Naive B cell (primary cell): ENCODE results near the gene NFIA. TPM values are rescaled to one million over a fixed set of nuclear protein-coding genes. Genes with fewer than 3 reads are reported as not detected.
"Not testable (repeated sequence)": the region's sequence is repeated elsewhere in the genome, so short reads cannot be mapped to it uniquely, and the experiment has no call there.

Source experiments
- ATAC-seq, 2 donors: fragments of 150-1000 bp; cut with Tn5 transposase; 2 replicates each; pipeline ENCODE4 v1.10.0; 2021; ENCODE audit warnings: low read depth in 2 of 2, mild to moderate bottlenecking in 2 of 2, moderate library complexity in 2 of 2
- DNase-seq: peaks from one replicate; pipeline ENCODE4 v3.0.0; 2022
- H3K27ac Mint-ChIP-seq, 6 donors: one replicate each; pipeline ENCODE4 v1.8.0; 2020 to 2022; ENCODE audit warnings: mild to moderate bottlenecking in 6 of 6, mixed read lengths in 6 of 6, moderate library complexity in 5 of 6, inconsistent platforms in 2 of 6
- H3K27me3 Mint-ChIP-seq, 3 donors: one replicate each; pipeline ENCODE4 v1.8.0; 2021 to 2022; ENCODE audit warnings: mixed read lengths in 3 of 3, mild to moderate bottlenecking in 1 of 3
- H3K36me3 Mint-ChIP-seq, 2 donors: one replicate each; pipeline ENCODE4 v1.8.0; 2020 to 2022; ENCODE audit warnings: mixed read lengths in 2 of 2, inconsistent platforms in 1 of 2, mild to moderate bottlenecking in 1 of 2
- H3K4me1 Mint-ChIP-seq, 3 donors: one replicate each; pipeline ENCODE4 v1.8.0; 2020 to 2022; ENCODE audit warnings: mixed read lengths in 3 of 3, inconsistent platforms in 1 of 3, mild to moderate bottlenecking in 1 of 3, moderate library complexity in 1 of 3
- H3K4me3 Mint-ChIP-seq, 8 donors: one replicate each; pipeline ENCODE4 v1.8.0; 2020 to 2022; ENCODE audit warnings: mild to moderate bottlenecking in 8 of 8, mixed read lengths in 8 of 8, moderate library complexity in 8 of 8, inconsistent platforms in 2 of 8
- H3K9me3 Mint-ChIP-seq, 7 donors: one replicate each; pipeline ENCODE4 v1.8.0; 2020 to 2022; ENCODE audit warnings: mixed read lengths in 7 of 7, mild to moderate bottlenecking in 5 of 7, inconsistent platforms in 2 of 7, moderate library complexity in 1 of 7
- polyA plus RNA-seq, 6 donors: library from polyadenylated mRNA; unstranded; fragments of 300-500 nt; fragmentation: Illumina TruSeq; gene quantifications; one replicate each; pipeline ENCODE4 v1.2.3, GENCODE V29; 2021; ENCODE audit warnings: low read depth in 6 of 6

Gene NFIA
- polyA plus RNA-seq, 6 donors from 2014 or later, result 0.77 to 5.7 (median 1.4) TPM

DNA sequence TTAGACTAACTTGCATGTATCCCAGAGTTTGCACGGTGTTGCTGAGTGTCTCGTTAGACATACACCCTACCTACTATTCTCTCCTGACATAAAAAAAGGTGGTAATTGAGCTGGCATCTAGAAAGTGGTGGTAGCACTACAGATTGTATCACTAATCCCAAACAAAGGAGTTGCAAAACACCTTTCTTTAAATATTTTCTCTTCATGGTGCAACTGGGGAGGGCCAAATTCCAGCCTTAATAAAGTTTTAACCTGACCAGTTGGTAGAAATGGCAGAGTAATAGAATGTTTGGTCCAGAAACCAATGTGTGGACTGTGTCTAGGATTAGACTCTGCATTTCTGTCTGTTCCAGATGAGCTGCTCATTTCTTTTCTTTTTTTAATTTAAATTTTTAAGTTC, 40.0 kb downstream of the NFIA start:
- Mint-ChIP-seq H3K36me3 (no peaks in the 10 kb centered on the region), H3K4me1 (no peaks in the 10 kb centered on the region), H3K4me3 (no peak overlapping the region), H3K27me3 (peaks cover 0 to 22% (median 5%) of the 10 kb centered on the region in 3 donors), H3K9me3 (no peaks in the 10 kb centered on the region), H3K27ac (no peak overlapping the region)
- ATAC-seq (no peak), DNase-seq (no peak)

- ATAC-seq (no peak), DNase-seq (no peak)
- H3K4me3 Mint-ChIP-seq, result no peak overlapping the region
- no peaks in the 10 kb centered on the region for H3K9me3 Mint-ChIP-seq
- no peaks in the 10 kb centered on the region for H3K4me1 Mint-ChIP-seq
- no peaks in the 10 kb centered on the region for H3K36me3 Mint-ChIP-seq
- H3K27me3 Mint-ChIP-seq, result peaks cover 0 to 18% (median 5%) of the 10 kb centered on the region in 3 donors
- H3K27ac Mint-ChIP-seq, result no peak overlapping the region
These were observed 41.0 kb downstream of the NFIA start for GRCh38 chr1:61123326-61123725.

DNA sequence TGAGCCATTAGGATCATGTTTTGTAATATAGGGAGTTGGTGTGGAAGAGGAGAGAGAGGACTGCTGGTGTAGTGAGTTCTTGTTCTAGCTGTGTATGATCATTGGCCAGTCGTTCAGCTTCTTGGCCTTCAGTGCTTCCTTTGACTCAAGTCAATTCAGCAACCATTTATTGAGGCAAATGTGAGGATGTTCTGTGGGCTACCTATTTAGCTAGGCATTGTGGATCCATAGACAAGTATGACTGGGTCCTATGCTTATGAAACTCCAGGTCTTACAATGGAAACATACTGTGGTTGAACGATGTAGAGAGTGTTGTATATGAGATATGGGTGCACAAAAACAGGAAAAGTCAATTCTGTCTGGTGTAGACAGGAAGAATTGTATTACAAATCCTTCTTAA, 41.7 kb downstream of the NFIA start:
- H3K4me1 Mint-ChIP-seq, result no peaks in the 10 kb centered on the region
- DNase-seq (no peak), ATAC-seq (no peak)
- H3K27me3 Mint-ChIP-seq, result peaks cover 0 to 14% (median 9%) of the 10 kb centered on the region in 3 donors
- H3K27ac Mint-ChIP-seq, result no peak overlapping the region
- H3K9me3 Mint-ChIP-seq, result no peaks in the 10 kb centered on the region
- H3K4me3 Mint-ChIP-seq, result no peak overlapping the region
- H3K36me3 Mint-ChIP-seq, result no peaks in the 10 kb centered on the region

- no peaks in the 10 kb centered on the region for H3K9me3 Mint-ChIP-seq
- no peaks in the 10 kb centered on the region for H3K4me1 Mint-ChIP-seq
- no peak for DNase-seq
- peaks cover 0 to 14% (median 9%) of the 10 kb centered on the region in 3 donors for H3K27me3 Mint-ChIP-seq
- ATAC-seq, result no peak
- H3K4me3 Mint-ChIP-seq, result no peak overlapping the region
- H3K27ac Mint-ChIP-seq, result no peak overlapping the region
- no peaks in the 10 kb centered on the region for H3K36me3 Mint-ChIP-seq
These were observed 42.3 kb downstream of the NFIA start for GRCh38 chr1:61124696-61125095.

GRCh38 chr1:61125263-61125662, 42.9 kb downstream of the NFIA start:
- Mint-ChIP-seq H3K9me3 (no peaks in the 10 kb centered on the region), H3K36me3 (no peaks in the 10 kb centered on the region), H3K27me3 (peaks cover 0 to 14% (median 9%) of the 10 kb centered on the region in 3 donors), H3K27ac (no peak overlapping the region), H3K4me3 (no peak overlapping the region), H3K4me1 (no peaks in the 10 kb centered on the region)
- ATAC-seq, result no peak
- DNase-seq, result no peak

DNA sequence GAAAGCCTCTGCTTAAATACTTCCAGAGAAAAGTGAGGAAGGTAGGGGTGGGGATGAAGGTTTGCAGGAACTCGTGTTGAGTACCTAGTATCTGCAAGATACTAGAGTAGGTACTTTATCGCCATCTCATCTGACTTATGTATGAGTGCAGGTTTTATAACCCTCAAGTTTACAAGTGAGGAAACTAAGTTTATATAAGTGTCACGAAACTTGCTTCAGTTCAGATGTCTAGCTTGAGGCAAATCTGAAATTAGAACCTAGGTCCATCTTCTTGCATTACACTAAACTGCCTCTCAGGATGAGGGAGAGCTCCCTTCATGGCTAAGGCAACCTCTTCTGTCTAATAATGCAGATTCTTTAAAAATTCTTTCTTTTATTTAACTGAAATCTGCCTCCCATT, 43.5 kb downstream of the NFIA start:
- no peaks in the 10 kb centered on the region for H3K36me3 Mint-ChIP-seq
- H3K4me3 Mint-ChIP-seq, result no peak overlapping the region
- no peak overlapping the region for H3K27ac Mint-ChIP-seq
- ATAC-seq (no peak), DNase-seq (no peak)
- no peaks in the 10 kb centered on the region for H3K9me3 Mint-ChIP-seq
- no peaks in the 10 kb centered on the region for H3K4me1 Mint-ChIP-seq
- H3K27me3 Mint-ChIP-seq, result peaks cover 0 to 14% (median 9%) of the 10 kb centered on the region in 3 donors

GRCh38 chr1:61126843-61127242, 44.5 kb downstream of the NFIA start:
- ATAC-seq, H3K36me3 Mint-ChIP-seq, H3K4me3 Mint-ChIP-seq, H3K4me1 Mint-ChIP-seq, DNase-seq, H3K27ac Mint-ChIP-seq, H3K9me3 Mint-ChIP-seq: not testable (repeated sequence)
- peaks cover 0 to 14% (median 9%) of the 10 kb centered on the region in 3 donors for H3K27me3 Mint-ChIP-seq

DNA sequence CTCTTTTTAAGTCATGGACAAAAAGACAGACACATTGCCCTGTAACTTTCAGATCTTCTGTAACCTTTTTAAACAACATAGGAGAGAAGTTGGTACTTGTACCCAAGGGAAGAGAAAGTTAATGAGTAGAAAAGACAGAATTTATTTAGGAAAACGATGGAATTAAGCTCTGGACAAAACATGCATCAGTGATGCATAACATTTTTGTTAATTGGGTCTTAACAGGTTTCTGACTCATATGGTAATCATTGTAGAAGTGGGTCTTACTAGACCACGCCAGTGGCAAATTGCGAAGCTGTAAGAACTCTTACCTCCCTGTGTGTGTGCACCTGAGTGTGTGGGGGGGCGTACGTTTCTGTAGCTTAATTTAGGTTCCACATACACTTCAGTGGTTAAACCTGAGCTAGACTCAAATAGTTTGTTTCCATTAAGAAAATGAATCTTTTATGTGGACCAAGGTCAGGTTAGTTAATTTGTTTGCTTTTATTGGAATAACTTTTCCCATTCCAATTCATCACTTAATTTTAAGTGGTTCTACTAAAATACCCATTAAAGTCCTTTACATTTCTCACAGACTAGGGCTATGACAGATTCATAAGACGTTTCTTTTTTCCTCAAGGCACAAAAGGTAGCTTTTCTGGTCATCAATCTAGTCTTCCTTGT, 48.1 kb downstream of the NFIA start:
- H3K4me1 Mint-ChIP-seq, result no peaks in the 10 kb centered on the region
- DNase-seq (no peak), ATAC-seq (no peak)
- no peak overlapping the region for H3K27ac Mint-ChIP-seq
- H3K4me3 Mint-ChIP-seq, result no peak overlapping the region
- H3K27me3 Mint-ChIP-seq, result peaks cover 5 to 11% (median 10%) of the 10 kb centered on the region in 3 donors
- no peaks in the 10 kb centered on the region for H3K36me3 Mint-ChIP-seq
- no peaks in the 10 kb centered on the region for H3K9me3 Mint-ChIP-seq

DNA sequence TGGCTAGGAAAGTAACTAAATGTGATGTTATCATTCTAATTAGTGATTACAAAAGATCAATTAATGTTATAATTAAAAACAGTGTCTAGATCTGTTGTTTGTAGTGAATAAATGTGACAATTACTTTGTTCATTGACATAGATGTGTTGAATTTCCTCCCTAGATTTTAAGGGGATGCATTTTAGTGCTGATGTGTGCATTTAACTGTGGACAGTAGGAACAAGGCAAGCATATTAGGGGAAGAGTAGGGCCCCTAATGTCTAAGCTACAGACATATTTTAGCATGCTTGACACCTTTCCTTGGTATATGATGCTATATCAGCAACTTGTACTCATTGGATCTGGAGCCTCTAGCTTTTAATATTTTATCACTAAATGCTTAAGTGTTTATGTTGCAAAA, 48.9 kb downstream of the NFIA start:
- Mint-ChIP-seq H3K27ac (no peak overlapping the region), H3K9me3 (no peaks in the 10 kb centered on the region), H3K36me3 (no peaks in the 10 kb centered on the region), H3K4me1 (no peaks in the 10 kb centered on the region), H3K4me3 (no peak overlapping the region), H3K27me3 (peaks cover 5 to 11% (median 8%) of the 10 kb centered on the region in 3 donors)
- no peak for ATAC-seq
- DNase-seq, result no peak

DNA sequence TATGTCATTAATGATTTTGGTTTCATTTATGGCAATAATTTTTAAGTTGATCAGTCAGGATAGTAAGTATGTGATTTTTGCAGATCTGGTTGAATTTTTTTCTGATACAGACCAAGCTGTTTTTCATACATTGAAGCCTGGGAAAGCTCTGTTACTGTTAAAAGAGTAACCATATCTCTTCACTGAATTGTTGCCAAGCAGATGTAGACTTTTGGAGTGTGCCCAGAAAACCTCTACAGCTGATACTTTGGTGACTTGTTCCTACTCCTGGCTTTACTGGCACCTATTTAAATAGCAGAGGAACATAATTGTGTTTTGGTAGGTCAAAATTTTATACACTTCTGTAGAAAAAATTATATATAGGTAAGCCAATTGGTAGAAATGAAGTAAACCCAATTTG, 49.4 kb downstream of the NFIA start:
- no peak for DNase-seq
- H3K4me3 Mint-ChIP-seq, result no peak overlapping the region
- no peak overlapping the region for H3K27ac Mint-ChIP-seq
- H3K27me3 Mint-ChIP-seq, result peaks cover 5 to 11% (median 8%) of the 10 kb centered on the region in 3 donors
- no peaks in the 10 kb centered on the region for H3K9me3 Mint-ChIP-seq
- no peaks in the 10 kb centered on the region for H3K36me3 Mint-ChIP-seq
- no peak for ATAC-seq
- H3K4me1 Mint-ChIP-seq, result no peaks in the 10 kb centered on the region

DNA sequence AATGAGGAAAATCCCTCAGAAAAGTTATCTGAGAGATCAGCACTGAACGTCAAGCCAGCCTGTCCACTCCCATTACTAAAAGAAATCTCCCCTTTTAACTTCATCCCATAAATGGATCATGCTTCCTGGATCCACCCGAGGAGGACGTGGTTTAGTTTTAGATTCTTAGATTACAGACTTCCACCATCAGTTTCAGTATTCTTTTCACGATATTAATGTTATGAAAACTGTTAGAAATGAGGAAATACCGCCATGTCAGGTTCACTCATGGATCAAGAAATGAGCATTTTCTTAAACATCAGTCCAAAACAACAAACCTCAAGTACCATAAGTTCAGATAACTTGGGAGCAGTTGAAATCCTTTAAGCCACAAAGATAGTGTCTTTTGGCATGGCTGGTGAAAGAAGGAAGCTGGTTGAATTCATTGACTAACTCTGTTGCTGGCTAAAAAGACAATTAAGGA, 49.8 kb downstream of the NFIA start:
- H3K36me3 Mint-ChIP-seq, result no peaks in the 10 kb centered on the region
- no peaks in the 10 kb centered on the region for H3K4me1 Mint-ChIP-seq
- no peak overlapping the region for H3K27ac Mint-ChIP-seq
- ATAC-seq (no peak), DNase-seq (no peak)
- H3K9me3 Mint-ChIP-seq, result no peaks in the 10 kb centered on the region
- H3K27me3 Mint-ChIP-seq, result peaks cover 5 to 11% (median 8%) of the 10 kb centered on the region in 3 donors
- H3K4me3 Mint-ChIP-seq, result no peak overlapping the region

DNA sequence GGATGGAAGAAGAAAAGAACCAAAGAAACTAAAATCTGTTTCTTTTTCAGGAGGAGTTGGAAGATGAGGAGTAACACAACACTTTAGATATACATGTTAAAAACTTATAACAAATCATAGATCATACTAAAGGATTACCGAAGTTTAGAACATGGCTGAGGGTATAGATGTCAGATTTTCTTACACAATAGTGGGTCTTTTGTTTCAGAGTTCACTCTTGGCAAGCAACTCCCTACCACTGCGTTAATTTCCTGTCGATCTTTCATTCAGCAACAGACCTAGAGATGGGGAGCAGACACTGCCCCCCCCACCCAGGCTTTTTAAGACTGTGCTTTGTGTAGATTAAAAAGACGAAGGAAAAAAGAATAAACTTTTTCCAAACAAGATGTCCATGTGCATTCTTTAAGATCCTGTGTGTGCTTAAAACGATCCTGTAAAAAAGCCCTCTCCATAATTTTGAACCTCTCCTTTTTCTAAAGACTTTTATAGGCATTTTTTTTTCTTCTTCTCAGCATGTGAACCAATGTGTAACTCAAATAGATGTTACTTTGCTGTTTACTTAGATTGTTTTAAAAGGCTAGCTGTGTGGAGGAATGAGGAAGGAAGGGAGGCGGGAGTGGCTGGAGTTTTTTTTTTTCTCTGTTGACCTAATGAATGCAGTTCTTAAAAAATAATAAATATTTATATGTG, 50.4 kb downstream of the NFIA start:
- Mint-ChIP-seq H3K27ac (no peak overlapping the region), H3K4me3 (no peak overlapping the region), H3K4me1 (no peaks in the 10 kb centered on the region), H3K9me3 (no peaks in the 10 kb centered on the region), H3K27me3 (peaks cover 5 to 11% (median 8%) of the 10 kb centered on the region in 3 donors), H3K36me3 (no peaks in the 10 kb centered on the region)
- DNase-seq, result no peak
- no peak for ATAC-seq

DNA sequence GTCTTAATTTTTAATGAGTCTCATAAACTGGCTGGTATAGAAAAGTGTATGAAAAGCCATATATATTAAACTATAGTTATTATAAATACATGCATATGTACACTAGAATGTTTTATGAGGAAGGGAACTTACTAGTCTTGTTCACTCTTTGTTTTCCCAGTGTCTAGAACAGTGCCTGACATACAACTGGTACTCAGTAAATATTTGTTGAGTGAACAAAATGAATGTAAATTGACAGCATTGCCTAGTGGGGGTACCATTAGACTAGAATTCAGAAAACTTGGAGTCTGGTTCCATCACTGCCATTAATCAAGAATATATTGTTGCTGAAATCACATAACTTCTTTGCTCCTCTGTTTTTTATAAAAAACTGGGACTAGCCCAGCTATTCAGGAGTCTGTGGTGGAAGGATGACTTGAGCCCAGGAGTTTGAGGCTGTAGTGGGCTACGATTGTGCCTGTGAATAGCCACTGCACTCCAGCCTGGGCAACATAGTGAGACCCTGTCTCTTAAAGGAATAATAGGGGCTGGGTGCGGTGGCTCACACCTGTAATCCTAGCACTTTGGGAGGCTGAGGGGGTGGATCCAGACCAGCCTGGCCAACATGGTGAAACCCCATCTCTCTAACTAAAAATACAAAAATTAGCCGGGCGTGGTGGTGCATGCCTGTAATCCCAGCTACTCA, 51.1 kb downstream of the NFIA start:
- Mint-ChIP-seq H3K4me1 (no peaks in the 10 kb centered on the region), H3K36me3 (no peaks in the 10 kb centered on the region), H3K27ac (no peak overlapping the region), H3K4me3 (no peak overlapping the region), H3K27me3 (peaks cover 5 to 11% (median 7%) of the 10 kb centered on the region in 3 donors), H3K9me3 (no peaks in the 10 kb centered on the region)
- no peak for DNase-seq
- no peak for ATAC-seq

DNA sequence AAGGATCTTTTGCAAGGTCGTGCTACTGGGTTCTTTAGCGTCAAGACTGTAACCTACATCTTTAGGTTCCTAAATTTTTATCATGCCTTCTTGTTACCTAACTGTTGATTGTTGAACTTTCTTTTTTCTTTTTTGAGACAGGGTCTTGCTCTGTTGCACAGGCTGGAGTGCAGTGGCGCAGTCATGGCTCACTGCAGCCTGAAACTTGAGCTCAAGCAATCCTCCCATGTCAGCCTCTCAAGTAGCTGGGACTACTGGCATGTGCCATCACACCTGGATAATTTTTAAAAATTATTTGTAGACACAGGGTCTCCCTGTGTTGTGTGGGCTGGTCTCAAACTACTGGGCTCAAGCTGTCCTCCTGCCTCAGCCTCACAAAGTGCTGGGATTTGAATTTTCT, 52.9 kb downstream of the NFIA start:
- peaks cover 5 to 13% (median 11%) of the 10 kb centered on the region in 3 donors for H3K27me3 Mint-ChIP-seq
- ATAC-seq (no peak), DNase-seq (no peak)
- H3K4me3 Mint-ChIP-seq, result no peak overlapping the region
- H3K4me1 Mint-ChIP-seq, result no peaks in the 10 kb centered on the region
- no peak overlapping the region for H3K27ac Mint-ChIP-seq
- H3K9me3 Mint-ChIP-seq, result no peaks in the 10 kb centered on the region
- H3K36me3 Mint-ChIP-seq, result no peaks in the 10 kb centered on the region
